DMS114 treated with DMSO at 0.1 percent for 48 hours (cell line): Measurements from ENCODE around the gene SLC29A1.
A peak's percentile ranks its signal among the peaks of the same experiment; 100 is the strongest.

Experiments
- DNase-seq: peaks from one replicate; lab custom pipeline; 2025; ENCODE audit not compliant: unreplicated experiment; lab: John Stamatoyannopoulos, UW

Gene SLC29A1

DNA sequence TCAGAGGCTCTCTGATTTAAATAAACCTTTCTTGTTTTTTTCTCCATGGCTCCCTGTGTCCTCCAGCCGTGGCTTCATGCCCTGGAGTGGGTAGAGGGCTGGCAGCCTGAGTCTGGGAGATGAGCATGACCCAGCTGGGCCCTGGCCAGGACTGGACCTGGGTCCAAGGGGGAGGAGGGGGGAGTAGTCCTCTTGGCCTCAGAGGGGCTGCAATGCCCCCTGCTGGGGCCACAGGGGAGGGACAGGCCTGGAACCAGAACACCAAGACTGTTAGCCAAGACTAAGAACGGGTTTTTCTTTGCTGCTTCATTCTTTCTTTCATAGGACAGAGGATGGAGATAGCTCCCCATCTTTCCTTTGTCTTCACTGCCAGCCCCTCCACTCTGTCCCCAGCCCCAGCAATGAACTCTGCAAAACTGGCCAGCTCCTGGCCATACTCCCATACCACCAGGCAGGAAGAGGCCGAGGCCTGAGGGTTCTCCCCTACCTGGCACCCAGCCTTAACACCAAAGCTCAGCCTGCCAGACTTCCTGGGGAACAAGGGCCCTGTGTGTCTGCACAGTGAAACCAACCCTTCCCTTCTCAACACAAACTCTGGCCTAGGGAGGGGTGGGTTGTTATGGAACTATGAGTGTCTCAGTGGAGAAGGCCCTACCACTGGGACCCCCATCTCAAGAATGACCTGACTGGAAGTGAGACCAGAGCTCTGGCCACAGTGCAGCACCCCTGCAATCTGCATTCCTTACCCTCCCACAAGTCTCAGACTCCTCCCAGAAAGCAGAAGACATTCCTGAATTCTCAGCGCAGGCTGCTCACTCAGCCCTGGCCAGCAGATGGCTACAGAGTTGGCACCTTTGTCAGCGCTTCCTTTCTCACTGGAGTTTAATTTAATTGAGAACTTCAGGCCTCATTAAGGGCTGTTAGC, 11.0 kb downstream of the SLC29A1 start:
- DNase-seq: peak; percentile 50

DNA sequence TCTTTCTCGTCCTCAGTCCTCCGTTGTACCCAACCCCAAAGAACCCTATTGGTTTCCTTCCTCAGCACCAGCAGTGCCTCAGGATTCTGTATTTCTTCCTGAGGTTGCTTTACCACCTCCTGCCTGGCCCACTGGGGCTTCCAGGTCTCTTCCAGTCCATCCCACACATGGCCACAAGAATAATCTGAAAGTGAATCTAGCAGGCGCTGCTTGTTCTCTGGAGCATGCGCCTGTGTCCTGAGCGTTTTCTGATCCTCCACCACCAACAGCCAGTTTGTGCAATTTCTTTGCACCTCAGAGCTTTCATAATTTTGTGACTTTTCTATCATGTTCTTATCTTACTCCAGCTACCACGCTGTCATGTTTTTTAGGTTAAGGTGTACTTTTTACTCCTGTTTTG, 11.9 kb downstream of the SLC29A1 start:
- no peak for DNase-seq

DNA sequence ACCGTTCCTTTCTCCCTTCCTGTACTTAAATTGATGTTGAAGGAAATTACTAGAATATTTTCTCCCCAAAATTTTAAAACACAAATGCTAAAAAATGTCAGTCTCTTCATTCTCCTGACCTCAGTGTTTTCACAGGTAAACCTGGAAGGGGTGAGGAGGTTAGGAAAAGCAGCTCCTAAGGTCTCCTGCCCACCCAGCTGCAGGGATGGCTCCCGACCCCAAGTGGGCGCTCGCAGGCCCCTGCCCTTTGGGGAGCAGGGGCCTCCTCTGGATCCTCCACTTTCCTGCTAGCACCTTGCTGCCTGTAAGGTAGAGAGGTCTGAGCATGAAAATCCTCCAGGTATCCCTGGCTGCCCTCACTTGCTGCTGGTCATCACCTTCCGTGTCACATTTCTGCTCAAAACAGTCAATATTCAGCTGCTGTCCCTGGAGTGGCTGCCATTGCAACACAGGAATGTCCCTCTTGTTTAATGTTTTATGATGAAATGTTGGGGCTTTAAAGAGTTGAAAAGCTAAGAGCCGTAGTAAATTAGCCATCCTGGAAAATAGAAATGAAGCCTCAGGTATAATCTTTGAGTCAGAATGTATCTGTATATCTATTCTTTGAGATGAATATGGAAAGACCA, 12.6 kb downstream of the SLC29A1 start:
- DNase-seq: no peak

DNA sequence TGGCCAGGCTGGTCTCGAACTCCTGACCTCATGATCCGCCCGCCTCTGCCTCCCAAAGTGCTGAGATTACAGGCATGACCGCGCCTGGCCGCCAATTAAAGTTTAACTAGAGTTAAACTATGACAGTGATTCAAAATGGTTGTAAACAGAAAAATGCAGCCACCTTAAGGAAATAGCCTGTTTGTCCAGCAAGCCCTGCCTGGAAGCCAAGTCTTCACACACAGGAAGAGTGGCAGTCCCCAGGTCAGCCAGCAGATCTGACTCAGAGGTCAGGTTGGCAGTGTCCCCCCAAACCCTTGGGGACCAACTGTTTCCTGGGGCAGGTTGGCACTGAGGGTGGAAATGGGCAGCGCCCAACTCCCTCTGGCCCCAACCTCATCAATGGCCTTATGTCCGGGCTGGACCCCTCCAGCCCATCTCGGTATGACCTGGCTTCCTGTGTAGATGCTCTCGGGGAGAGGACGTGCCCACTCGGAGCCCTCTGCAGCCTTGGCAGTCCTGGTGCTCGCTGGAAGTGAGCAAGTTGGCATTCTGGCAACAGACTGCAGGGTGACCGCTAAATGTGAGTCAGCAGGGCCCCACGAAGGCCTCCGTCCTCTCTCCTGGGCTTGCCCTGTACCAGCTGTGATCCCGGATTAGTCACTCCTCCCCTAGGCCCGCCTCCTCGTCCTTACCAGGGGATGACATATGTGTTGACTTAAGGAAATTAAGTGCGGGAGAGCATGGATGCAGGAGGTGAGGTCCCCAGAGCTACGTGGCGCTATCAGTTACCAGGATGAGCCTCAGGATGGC, 13.8 kb downstream of the SLC29A1 start:
- peak; percentile 74 for DNase-seq

- peak; percentile 62 for DNase-seq
Observed at GRCh38 chr6:44237813-44238433, 14.5 kb downstream of the SLC29A1 start.

- no peak for DNase-seq
Observed at GRCh38 chr6:44238687-44239350, 15.4 kb downstream of the SLC29A1 start.

GRCh38 chr6:44243345-44243744, 19.9 kb downstream of the SLC29A1 start:
- no peak for DNase-seq

GRCh38 chr6:44245391-44245911, 22.1 kb downstream of the SLC29A1 start:
- no peak for DNase-seq

GRCh38 chr6:44245912-44246662, 22.7 kb downstream of the SLC29A1 start:
- DNase-seq: peak; percentile 78

DNA sequence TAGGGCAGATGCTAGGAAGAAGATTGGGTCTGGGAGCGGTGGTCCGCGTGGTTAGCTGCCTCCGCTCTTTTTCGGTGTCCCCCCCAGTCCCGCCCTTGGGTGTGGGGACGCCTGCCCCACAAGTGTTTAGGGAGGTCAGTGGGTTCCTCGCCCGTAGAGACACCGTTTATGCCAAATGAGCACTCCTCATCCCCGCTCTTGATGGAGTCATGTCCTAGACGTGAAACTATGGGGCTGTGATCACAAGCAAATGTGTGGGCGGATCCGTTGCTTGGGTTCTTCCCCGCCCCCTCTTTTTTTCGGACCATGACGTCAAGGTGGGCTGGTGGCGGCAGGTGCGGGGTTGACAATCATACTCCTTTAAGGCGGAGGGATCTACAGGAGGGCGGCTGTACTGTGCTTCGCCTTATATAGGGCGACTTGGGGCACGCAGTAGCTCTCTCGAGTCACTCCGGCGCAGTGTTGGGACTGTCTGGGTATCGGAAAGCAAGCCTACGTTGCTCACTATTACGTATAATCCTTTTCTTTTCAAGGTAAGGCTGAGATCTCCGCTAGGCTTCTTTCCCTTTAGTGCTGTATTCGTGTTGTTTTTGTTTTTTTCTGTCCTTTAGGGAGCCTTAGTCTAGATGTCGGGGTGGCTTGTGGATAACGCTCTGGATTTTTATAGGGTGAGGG, 23.4 kb downstream of the SLC29A1 start, which contains the start of gene HSP90AB1:
Gene HSP90AB1, plus strand, starts transcription at position 439 of the 675 bp plus-strand sequence. CDS start 1,529 bp downstream, outside the sequence.
- DNase-seq: peak; percentile 95

GRCh38 chr6:44247338-44248302, 24.2 kb downstream of the SLC29A1 start:
- peak; percentile 51 for DNase-seq

GRCh38 chr6:44248579-44248978, 25.2 kb downstream of the SLC29A1 start:
- DNase-seq: no peak

DNA sequence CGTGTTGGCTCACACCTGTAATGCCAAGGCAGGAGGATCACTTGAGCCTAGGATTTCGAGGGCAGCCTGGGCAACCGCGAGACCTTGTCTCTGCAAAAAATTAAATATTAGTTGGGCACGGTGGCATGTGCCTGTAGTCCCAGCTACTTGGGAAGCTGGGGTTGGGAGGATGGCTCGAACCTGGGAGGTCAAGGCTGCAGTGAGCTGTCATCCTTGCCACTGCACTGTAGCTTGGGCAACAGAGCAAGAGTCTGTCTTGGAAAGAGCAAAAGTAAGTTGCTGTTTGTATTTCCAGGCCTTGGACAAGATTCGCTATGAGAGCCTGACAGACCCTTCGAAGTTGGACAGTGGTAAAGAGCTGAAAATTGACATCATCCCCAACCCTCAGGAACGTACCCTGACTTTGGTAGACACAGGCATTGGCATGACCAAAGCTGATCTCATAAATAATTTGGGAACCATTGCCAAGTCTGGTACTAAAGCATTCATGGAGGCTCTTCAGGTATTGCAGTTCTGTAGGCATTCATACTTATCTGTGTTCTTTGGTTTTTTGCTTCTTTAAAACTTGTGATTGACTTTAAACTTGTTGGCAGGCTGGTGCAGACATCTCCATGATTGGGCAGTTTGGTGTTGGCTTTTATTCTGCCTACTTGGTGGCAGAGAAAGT, 25.8 kb downstream of the SLC29A1 start:
- DNase-seq: no peak

- DNase-seq: no peak
Observed at GRCh38 chr6:44250067-44250717, 26.8 kb downstream of the SLC29A1 start.

DNA sequence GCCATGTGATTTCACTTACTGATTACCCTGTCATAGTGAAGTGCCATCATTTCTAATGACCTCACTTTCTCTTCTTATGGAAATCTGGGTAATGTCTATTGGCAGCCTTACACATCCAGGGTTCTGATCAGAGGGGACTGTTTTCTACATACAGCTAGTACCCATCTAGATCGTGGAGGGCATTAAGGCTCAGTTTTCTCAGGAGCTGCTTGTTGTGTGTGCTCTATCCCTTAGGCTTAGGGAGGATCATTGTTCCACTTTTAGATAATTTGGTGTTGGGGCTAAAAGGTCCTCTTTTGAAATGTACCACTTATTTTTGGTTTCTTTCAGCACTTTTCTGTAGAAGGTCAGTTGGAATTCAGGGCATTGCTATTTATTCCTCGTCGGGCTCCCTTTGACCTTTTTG, 27.3 kb downstream of the SLC29A1 start:
- DNase-seq: no peak
